Activated naive CD4-positive, alpha-beta T cell treated with Interleukin-2 at 50 U/mL for 16 hours (primary cell): ENCODE data around the gene ACOX3.
"Not testable (repeated sequence)": the region's sequence is repeated elsewhere in the genome, so short reads cannot be mapped to it uniquely, and the experiment has no call there.

Source experiments
- DNase-seq: peaks from one replicate; pipeline ENCODE4 v3.0.0-alpha.2; 2020

The ACOX3 gene

DNA sequence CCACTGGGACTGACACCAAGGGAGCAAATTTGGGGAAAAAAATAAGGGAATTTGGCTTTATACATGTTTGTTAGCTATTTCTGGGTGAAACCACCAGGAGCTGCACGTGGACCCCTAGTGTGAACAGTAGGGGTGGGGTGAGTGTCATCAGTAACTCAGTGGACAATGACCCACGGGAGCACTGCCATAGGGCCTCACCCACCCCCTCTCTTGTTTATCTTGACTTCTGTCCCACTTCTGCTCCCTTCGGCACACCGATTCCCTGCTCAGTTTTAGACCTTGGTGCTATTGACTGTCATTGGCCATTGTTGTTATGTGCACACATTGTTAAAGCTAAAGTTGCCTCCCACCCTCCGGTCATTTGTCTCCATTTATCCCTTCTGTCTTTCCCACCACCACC, 9.0 kb downstream of the ACOX3 start:
- no peak for DNase-seq

DNA sequence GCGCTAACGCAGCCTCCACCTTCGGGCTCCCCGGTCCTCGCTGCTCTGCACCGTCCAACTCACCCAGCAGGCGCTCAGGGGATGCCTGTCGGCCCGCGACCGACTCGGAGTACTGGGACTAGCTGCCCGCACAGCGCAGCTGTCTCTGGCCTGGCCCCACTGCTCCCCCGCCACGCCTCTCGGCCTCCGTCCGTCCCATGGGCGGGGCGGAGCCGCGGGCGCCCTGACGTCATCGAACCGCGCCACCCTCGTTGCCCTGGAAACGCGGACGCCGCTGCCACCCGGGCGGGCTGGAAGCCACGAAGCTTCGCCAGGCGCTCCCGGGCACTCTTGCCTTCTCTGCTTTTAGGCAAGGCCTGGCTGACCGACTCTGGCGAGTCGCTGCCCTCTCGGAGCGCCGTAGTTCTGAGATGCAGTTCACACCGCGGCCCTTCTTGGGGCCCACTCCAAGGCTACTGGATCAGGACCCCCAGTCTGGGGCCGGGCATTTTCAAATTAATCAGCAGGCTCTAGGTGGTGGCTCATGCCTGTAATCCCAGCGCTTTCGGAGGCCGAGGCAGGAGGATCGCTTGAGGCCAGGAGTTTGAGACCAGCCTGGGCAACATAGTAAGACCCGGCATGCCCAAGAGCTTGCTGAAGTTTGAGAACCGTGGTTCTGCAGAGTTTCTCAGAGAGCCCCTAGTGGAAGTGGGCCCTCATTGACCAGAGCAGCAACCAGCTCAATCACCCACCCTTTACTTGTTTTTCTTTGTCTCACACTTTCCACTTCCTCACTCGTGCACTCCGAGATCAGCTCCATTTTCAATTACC, 12.0 kb downstream of the ACOX3 start:
- DNase-seq: peak; percentile 93

DNA sequence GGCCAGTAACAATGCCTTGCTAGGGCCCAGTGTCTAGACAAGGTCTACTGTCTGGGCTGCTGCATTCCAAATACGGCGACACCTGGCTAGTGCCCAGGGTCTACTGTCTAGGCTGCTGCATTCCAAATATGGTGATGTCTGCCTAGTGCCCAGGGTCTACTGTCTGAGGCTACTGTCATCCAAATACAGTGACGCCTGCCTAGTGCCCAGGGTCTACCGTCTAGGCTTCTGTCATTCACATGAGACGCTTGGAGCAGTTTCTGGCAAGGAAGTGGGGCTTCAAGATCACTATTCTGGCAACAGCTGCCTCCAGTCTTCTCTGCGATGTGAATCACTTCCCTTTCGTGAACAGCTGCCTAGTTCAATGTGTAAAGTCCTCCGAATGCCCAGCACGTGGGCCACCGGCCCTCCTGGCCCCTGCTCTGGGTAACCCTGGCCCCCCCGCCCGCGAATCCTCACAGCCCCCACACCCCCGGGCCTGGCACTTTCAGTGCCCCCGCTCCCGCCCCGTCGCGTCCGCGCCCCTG, 12.7 kb downstream of the ACOX3 start:
- DNase-seq: no peak

GRCh38 chr4:8427262-8427661, 13.3 kb downstream of the ACOX3 start:
- no peak for DNase-seq

DNA sequence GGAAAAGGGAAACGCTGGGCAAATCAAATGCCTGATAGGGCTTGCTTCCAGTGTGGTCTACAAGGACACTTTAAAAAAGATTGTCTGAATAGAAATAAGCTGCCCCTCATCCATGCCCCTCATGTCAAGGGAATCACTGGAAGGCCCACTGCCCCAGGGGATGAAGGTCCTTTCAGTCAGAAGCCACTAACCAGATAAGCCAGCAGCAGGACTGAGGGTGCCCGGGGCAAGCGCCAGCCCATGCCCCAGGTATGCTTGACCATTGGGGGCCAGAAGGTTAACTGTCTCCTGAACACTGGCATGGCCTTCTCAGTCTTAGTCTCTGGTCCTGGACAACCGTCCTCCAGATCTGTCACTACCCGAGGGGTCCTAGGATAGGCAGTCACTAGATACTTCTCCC, 17.7 kb downstream of the ACOX3 start:
- no peak for DNase-seq

GRCh38 chr4:8422327-8422726, 18.2 kb downstream of the ACOX3 start:
- no peak for DNase-seq

DNA sequence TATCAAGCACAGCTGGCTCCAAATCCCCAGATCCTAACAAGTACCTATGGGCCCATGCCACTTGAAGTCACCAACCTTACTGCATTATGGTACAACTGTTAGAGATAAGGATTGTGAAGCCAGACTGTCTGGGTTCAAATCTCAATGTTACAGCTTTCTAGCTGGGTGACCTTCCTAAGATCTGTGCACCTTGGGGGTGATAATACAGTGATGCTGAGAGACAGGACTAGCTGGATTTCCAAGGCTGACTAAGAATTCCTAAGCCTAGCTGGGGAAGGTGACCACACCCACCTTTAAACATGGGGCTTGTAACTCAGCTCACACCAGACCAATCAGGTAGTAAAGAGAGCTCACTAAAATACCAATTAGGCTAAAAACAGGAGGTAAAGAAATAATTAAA, 20.4 kb downstream of the ACOX3 start:
- not testable (repeated sequence) for DNase-seq

DNA sequence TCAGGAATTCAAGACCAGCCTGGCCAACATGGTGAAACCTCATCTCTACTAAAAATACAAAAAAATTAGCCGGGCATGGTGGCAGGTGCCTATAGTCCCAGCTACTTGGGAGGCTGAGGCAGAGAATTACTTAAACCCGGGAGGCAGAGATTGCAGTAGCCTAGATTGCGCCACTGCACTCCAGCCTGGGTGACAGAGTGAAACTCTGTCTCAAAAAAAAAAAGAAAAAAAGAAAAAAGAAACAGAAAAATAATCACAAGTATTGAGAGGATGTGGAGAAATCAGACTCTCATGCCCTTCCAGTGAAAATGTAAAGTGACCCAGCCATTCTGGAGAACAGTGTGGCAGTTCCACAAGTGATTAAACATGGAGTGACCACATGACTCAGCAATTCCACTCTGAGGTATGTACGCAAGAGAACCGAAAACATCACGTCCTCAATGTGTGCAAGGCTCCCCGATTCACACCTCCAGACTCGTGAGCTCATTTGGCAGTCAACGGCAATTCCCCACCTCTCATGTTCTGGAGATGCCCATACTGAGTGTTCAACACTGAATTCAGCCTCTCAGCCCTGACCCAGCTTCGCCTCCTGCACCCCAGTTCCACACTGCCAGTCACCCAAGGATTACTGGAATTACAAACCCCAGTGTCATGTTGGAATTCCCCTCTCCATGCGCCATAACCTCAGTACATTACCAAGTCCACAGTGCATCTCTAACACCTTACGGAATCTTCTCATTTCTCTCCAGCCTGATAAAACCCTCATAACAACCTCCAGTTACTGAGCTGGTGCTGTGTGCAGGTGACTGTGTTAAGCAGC, 21.1 kb downstream of the ACOX3 start:
- DNase-seq: peak; percentile 78

DNA sequence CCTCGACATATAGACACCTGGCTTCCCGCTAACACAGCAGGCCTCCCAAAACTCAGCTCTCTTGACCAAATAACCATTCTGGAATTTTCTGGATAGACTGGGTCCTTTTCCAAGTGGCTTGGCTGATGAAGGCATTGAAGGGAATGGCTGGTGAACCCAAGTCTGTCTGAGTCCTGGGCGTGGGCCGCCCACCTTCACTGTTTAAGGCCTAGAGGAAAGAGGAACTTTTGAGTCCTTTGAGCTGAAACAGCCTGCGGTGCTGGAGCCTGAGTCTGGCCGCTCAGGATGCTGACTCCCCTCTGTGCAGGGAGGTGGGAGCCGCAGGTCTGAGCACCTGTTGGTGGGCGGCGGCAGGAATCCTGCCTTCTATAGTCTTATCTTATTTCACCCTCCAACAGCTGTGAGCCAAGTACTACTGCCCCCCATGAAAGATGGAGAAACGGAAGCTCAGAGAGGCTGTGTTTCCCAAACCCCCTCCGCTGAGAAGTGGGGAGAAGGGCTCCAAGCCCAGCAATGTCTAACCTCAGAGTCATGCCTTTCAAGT, 23.4 kb downstream of the ACOX3 start:
- DNase-seq: no peak

- peak; percentile 75 for DNase-seq
Observed at GRCh38 chr4:8414377-8414776, 26.1 kb downstream of the ACOX3 start.

GRCh38 chr4:8412288-8412687, 28.2 kb downstream of the ACOX3 start:
- DNase-seq: no peak

DNA sequence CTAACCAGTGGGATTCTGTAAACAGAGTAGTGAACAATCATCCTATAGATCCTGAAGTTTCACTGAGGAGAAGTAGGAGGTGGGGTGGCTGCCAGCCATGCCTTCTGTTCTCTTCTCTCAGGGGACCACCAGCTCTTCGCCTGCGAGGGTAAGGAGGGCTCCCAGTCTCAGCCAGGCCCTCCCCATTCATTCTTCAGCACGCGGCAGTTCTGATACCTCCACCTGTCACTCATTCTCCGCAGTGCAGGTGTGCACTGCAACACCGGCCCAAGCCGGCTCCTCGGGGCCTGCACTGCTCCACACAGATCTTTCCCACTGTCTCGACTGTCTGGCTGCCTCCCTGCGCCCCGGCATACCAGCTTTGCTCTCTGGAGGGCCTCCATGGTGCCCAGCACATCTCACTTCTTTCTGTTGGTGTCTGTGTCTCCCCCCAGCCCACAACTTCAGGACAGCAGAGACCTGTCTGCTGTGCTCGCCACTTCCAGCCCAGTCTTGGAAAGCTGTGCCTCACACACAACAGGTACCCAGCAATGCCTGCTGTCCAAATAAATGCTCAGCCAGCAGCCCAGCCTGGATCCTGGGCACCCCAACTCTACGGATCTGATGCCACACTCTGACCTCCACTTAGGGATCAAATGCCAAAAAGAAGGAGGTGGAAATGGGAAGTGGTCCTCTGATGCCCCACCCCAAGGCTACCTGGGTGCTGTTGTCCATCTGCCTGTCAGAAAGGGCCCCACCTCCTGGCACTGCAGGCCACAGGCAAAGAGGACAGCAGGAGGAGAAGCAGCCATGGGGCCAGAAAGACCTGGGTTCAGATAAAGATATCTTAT, 29.0 kb downstream of the ACOX3 start:
- DNase-seq: no peak

GRCh38 chr4:8410641-8411271, 29.8 kb downstream of the ACOX3 start:
- no peak for DNase-seq

- DNase-seq: no peak
Observed at GRCh38 chr4:8410066-8410625, 30.4 kb downstream of the ACOX3 start.

DNA sequence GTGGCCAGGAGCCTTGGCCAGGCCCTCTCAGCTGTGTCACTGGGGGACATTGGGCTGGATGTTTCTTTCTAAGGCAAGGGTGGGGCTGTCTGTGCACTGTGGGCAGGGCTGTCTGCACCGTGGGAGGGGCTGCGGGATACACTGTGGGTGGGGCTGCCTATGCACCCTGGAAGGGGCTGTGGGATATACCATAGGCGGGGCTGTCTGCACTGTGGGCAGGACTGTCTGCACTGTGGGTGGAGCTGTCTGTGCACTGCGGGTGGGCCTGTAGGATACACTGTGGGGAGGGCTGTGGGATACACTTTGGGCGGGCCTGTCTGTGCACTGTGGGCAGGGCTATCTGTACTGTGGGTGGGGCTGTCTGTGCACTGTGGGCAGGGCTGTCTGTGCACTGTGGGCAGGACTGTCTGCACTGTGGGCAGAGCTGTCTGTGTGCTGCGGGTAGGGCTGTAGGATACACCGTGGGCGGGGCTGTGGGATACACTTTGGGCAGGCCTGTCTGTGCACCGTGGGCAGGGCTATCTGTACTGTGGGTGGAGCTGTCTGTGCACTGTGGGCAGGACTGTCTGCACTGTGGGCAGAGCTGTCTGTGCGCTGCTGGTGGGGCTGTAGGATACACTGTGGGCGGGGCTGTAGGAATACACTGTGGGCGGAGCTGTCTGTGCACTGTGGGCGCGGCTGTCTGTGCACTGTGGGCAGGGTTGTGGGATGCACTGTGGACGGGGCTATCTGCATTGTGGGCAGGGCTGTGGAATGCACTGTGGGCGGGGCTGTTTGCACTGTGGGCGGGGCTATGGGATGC, 31.1 kb downstream of the ACOX3 start:
- peak; percentile 49 for DNase-seq

DNA sequence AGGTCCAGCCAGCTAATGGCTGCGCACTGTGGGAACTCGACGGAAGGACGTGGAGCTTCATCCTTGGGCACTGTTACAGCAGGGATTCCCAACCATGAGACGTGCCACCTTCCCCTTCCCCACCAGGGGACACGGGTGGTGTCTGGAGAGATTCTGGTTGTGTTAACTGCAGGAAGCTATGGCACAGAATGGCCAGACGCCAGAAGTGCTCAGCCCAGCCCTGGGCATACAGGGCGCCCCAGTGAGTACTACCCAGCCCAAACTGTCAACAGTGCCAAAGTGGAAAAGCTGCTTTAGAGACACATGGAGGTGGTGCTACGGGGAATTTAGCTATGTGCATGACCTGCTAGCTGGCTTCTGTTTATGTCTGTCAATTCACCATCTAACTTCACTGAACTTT, 32.8 kb downstream of the ACOX3 start:
- no peak for DNase-seq

DNA sequence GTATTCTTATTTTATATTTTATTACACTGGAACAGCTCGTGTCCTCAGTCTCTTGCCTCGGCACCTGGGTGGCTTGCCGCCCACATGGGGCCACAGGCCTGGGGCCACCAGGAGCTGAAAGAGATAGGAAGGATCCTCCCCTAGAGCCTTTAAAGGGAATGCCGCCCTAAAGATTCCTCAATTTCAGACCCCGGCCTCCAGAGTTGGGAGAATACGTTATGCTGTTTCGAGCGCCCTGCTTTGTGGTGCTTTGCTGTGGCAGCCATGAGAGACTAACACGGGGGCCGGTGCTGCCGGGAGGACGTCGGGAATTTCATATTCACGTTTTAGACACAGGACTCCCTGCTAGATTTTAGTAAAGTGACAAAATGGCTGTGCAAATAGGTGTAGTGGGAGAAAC, 33.2 kb downstream of the ACOX3 start:
- no peak for DNase-seq

- peak; percentile 14 for DNase-seq
Observed at GRCh38 chr4:8406887-8407286, 33.6 kb downstream of the ACOX3 start.

- no peak for DNase-seq
Observed at GRCh38 chr4:8405516-8405875, 35.0 kb downstream of the ACOX3 start.

GRCh38 chr4:8404791-8405515, 35.6 kb downstream of the ACOX3 start:
- no peak for DNase-seq
